ENCODE data around the gene PELI2.

Gene PELI2

GRCh38 chr14:56224691-56225681, 106.8 kb downstream of the PELI2 start:
- DNase-seq (ENCODE audit: extremely low read depth in 1 of 2, low read depth in 1 of 2) = no peak

GRCh38 chr14:56235388-56235787, 117.2 kb downstream of the PELI2 start:
- DNase-seq (ENCODE audit: extremely low read depth in 1 of 2, low read depth in 1 of 2) = no peak

GRCh38 chr14:56237398-56237797, 119.2 kb downstream of the PELI2 start:
- DNase-seq (ENCODE audit: extremely low read depth in 1 of 2, low read depth in 1 of 2) = no peak

- no peak for DNase-seq (ENCODE audit: extremely low read depth in 1 of 2, low read depth in 1 of 2)
Measured at GRCh38 chr14:56241461-56241860, 123.2 kb downstream of the PELI2 start.

- no peak for DNase-seq (ENCODE audit: extremely low read depth in 1 of 2, low read depth in 1 of 2)
Measured at GRCh38 chr14:56243110-56243509, 124.9 kb downstream of the PELI2 start.

- no peak for DNase-seq (ENCODE audit: extremely low read depth in 1 of 2, low read depth in 1 of 2)
Measured at GRCh38 chr14:56244138-56244789, 126.1 kb downstream of the PELI2 start.

- DNase-seq (ENCODE audit: extremely low read depth in 1 of 2, low read depth in 1 of 2) = no peak
Measured at GRCh38 chr14:56247495-56248200, 129.4 kb downstream of the PELI2 start.

GRCh38 chr14:56248442-56248841, 130.2 kb downstream of the PELI2 start:
- DNase-seq (ENCODE audit: extremely low read depth in 1 of 2, low read depth in 1 of 2) = no peak

- DNase-seq (ENCODE audit: extremely low read depth in 1 of 2, low read depth in 1 of 2) = no peak
Measured at GRCh38 chr14:56261046-56261445, 142.8 kb downstream of the PELI2 start.

GRCh38 chr14:56262530-56262929, 144.3 kb downstream of the PELI2 start:
- no peak for DNase-seq (ENCODE audit: extremely low read depth in 1 of 2, low read depth in 1 of 2)

- DNase-seq (ENCODE audit: extremely low read depth in 1 of 2, low read depth in 1 of 2) = no peak
Measured at GRCh38 chr14:56268039-56268438, 149.8 kb downstream of the PELI2 start.

GRCh38 chr14:56268673-56269072, 150.5 kb downstream of the PELI2 start:
- DNase-seq (ENCODE audit: extremely low read depth in 1 of 2, low read depth in 1 of 2) = no peak

GRCh38 chr14:56270921-56271320, 152.7 kb downstream of the PELI2 start:
- DNase-seq (ENCODE audit: extremely low read depth in 1 of 2, low read depth in 1 of 2) = no peak

GRCh38 chr14:56271970-56272369, 153.8 kb downstream of the PELI2 start:
- DNase-seq (ENCODE audit: extremely low read depth in 1 of 2, low read depth in 1 of 2) = no peak

- no peak for DNase-seq (ENCODE audit: extremely low read depth in 1 of 2, low read depth in 1 of 2)
Measured at GRCh38 chr14:56273155-56273554, 154.9 kb downstream of the PELI2 start.

GRCh38 chr14:56273951-56274350, 155.7 kb downstream of the PELI2 start:
- no peak for DNase-seq (ENCODE audit: extremely low read depth in 1 of 2, low read depth in 1 of 2)

- DNase-seq (ENCODE audit: extremely low read depth in 1 of 2, low read depth in 1 of 2) = no peak
Measured at GRCh38 chr14:56274556-56274955, 156.3 kb downstream of the PELI2 start.

- DNase-seq (ENCODE audit: extremely low read depth in 1 of 2, low read depth in 1 of 2) = no peak
Measured at GRCh38 chr14:56276108-56276507, 157.9 kb downstream of the PELI2 start.

GRCh38 chr14:56278383-56278782, 160.2 kb downstream of the PELI2 start:
- DNase-seq (ENCODE audit: extremely low read depth in 1 of 2, low read depth in 1 of 2) = no peak

GRCh38 chr14:56280843-56281242, 162.6 kb downstream of the PELI2 start:
- DNase-seq (ENCODE audit: extremely low read depth in 1 of 2, low read depth in 1 of 2) = no peak

GRCh38 chr14:56282179-56282578, 164.0 kb downstream of the PELI2 start:
- DNase-seq (ENCODE audit: extremely low read depth in 1 of 2, low read depth in 1 of 2) = no peak
